NCI-H524 (cell line): ENCODE data around the gene CHPT1.
A peak's percentile ranks its signal among the peaks of the same experiment; 100 is the strongest.

ENCODE experiments used
- DNase-seq, 2 experiments: peaks; one replicate each; lab custom pipeline; 2025; lab: John Stamatoyannopoulos, UW

CHPT1 gene

DNA sequence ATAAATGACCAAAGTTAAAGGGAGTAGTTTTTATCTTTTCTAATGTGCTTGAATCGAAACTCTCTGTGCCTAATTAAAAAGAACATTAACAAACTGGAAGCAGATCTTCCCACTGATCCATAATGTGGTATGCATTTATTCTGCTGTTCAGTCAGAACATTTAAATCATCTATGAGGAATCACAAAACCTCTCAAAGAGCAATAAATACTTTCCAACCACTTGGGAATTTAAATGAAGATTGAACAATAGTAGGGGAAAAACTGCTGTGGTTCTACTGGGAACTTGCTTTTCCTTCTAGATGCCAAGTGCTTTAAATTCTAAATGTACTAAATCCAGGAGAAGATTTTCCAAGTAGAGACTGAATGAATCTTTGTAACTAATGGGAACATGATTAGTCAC is 12.3 kb upstream of the CHPT1 start:
- no peak for DNase-seq

DNA sequence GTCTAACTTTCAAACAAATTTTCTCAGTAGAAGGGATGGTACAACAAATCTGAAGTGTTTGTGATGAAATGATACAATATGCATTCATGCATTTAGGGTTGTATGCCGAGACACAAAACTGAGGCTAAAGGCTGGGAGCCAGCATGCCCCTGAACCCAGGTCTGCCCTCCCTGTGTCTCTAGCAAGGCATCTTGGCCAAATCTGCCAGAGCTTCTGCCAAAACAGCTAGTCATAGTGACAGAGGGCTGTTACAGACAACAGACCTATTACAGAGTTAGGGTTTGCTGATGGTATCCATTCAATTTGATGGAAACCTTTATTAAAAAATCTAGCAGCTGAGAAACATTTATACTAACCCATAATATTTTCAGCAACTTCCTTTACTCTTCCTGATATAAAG is 11.3 kb upstream of the CHPT1 start:
- no peak for DNase-seq

DNA sequence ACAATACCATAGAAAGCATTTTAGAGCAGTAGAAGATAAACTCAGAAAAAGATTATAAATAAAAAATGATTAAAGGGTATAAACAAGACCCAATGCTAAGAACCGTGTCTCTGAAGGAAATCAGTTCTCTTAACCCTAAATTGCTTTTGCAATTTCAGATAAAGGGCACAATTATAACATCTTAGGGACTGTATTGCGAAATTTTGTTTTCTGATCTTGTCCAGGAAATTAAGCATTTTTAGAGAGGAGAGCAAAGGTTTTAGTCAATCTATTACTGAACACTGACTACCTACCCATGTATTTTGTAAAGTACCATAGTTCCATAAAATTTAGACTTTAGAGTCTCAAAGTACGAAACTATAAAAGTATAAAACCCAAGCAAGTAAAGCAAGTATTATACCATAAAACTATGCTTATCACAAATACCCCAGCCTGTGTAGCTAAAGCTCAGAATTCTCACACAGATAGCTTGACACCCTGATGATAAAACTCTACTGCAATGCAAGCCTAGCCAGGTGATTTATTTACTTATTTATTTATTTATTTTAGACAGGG is 6.8 kb upstream of the CHPT1 start:
- DNase-seq = no peak

DNA sequence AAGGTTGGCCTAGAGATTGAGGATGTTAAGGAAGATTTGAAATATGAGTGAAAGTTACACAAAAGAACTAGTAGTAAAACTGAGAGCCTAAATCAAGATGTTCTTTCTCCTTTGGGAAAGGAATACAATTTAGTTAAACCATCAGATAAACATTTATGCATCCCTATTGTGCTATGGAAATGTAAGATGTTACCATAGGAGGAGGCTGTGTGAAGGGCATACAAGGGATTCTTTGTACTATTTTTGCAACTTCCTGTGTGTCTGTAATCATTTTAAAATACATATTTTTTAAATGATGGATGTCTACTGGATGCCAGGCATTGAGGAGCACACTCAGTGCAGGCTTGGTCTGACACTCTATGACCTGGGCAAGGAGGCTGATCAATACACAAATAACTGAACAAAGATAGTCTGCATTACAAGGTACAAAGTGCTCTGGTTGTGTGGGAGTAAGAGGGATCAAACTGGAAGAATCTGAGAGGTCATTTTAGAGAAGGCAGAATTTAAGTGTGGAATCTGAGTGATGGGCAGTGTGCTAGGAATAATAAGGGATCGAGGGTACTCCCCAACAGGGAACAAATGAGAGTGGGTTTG is 5.8 kb upstream of the CHPT1 start:
- DNase-seq = no peak

DNA sequence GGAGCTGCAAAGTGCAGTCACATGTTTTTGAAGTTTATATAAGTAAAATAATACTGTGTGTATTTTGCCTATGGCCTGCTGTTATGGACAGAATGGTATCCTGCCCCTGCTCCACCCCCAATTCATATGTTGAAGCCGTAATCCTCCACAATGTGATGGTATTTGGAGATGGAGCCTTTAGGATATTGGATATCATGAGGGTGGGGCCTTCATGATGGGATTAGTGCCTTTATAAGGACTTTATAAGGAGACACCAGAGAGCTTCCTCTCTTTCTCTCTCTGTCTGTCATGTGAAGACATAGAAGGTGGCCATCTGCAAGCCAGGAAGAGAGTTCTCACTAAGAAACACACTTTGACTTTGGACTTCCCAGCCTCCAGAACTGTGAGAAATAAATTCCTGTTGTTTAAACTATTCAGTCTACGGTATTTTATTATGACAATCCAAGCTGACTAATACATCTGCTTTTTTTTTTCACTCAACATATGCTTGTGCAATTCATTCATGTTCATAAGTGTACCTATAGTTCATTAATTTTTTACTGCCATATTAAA is 3.1 kb upstream of the CHPT1 start:
- DNase-seq = no peak

DNA sequence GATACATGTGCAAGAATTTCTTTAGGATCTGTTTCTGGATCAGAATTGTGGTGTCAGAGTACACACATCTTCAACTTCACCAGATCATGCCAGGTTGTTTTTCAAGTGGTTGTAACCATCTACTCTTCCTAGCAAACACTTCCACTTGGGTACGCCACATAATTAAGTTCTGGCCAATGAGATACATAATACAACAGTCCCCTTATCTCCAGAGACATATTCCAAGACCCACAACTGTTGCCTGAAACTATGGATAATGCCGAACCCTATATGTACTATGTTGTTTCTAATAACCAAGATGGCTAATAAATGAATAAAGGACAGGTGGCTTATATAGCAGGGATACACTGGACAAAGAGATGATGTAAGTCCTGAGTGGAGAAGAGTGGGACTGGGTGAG is 2.5 kb upstream of the CHPT1 start:
- DNase-seq = no peak

DNA sequence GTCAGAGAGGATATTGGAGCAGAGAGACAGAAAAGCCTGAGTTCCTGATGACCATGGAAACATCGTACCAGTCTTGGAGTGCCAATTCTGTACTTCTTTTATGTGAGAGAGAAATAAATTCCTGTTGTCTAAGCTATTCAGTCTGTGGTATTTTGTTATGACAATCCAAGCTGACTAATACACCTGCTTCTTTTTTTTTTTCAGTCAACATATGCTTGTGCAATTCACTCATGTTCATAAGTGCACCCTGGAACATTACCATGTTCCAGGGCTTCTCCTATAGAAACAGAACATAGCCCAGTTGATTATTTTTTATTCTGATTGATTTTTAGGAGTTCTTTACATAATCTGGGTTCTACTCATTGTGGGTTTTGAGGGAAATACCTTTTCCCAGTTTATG is 1.7 kb upstream of the CHPT1 start:
- no peak for DNase-seq

DNA sequence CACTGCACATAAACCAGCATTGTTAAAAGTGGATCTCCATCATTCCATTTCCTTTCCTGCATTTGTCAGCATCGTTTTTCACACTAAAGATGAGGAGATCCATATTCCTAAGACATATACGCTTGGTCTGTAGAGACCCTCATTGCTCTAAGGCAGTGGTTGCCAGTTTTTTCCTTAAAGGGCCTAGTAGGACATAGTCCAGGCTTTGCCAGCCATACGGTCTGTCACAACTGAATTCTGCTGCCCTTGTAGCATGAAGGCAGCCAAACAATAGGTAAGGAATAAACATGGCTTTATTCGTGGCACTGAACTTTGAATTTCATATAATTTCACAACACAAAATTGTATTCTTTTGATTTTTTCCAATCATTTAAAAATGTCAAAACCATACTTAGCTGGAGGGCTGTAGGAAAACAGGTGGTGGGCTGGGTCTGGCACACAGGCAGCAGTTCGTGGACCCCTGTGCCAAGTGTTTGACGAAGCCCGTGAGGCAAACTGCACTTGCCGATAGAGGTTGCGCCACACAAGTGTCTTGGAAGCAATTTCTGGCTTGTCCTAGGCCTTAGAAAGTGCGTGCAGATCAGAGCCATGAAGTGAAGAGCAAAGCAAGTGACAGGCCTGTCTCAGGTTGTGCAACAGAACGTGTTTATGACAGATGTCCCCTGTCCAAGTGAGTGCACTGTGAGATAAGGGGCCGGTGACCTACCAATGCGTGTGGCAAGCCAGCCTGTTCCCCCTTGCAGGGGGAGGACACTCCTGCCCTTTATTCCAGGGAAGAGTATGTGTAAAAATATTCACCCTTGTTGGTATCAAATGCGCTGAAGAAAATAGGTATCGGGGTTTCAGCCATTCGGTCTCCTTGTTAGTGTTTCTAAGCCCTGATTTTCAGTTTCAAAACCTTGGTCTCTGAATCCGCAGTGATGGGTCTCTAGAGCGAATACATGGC is 916 bp upstream of the CHPT1 start:
- peak; percentile 24 to 65 for DNase-seq

DNA sequence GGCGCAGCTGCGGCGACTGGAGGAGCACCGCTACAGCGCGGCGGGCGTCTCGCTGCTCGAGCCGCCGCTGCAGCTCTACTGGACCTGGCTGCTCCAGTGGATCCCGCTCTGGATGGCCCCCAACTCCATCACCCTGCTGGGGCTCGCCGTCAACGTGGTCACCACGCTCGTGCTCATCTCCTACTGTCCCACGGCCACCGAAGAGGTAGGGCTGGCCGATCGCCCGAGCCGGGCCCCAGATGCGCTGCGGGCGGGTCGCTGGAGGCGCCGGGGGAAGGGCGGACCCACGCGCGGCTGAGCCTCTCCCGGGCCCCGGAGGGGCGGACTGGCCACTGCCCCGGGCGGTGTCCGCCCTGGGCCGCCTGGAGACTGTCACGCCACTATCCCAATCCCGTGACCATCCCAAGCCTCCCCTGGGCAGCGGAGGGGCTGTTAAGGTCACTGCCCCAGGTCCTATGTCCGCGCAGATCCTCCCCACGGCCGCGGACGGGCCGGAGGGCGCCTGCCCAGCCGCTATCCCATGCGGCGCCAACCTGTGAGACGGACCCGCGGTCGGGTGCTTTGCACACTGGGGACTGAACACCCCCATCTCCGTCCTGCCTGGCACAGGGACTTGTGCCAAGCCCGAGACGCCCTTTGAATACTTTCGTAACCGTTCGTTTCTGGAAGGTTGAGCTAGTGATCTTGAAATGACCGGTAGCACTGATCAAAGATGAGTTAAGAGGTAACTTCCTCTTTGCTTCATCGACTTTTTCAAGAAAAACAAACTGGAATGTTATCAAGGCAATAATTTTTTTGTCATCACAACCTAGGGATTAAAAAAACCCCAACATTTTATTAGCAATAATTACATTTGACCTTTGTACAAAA is 725 bp downstream of the CHPT1 start:
- peak in 1 of 2 experiments; percentile 34 for DNase-seq

DNA sequence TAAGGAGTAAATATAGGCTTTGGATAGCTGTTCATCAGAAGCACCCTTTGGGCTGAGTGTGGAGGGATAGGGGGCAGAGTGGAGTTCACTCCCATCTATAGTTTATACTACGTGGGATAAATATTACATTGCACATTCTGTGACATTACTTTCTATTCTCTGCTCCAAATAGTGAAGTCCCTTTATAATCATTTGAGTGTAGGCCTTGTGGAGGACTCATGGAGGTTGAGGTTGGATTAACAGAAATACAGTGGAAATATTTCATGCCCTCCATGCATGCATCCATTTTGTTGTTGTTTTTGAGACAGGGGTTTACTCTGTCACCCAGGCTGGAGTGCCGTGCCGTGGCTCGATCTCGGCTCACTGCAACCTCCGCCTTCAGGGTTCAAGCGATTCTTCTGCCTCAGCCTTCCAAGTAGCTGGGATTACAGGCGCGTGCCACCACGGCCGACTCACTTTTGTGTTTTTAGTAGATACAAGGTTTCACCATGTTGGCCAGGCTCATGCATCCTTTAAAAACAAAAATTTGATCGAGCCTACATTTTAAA is 1.4 kb downstream of the CHPT1 start:
- no peak for DNase-seq

DNA sequence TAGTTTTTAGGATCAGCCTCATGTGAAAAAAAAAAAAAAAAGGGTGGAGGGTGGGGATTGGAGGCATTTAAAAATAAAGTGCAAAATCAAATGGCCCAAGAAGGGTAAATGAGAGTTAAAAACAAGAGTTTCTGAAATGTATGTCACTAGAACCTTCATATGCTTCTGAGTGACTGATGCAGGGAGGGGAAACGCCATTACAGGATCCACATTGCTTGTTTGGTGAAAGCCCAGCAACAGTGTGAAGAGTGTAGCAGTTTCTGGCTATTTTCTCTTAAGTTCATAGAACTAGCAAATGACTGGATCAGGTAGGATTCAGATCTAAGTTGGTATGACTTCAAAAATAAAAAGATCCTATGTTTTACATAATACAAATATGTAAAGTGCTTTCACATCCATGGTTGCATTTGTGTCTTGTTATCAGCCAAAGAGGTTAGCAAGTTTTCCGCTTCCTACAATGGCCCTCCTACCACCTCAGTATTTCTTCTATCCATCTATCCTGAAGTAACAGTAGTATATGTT is 2.9 kb downstream of the CHPT1 start:
- DNase-seq = no peak

DNA sequence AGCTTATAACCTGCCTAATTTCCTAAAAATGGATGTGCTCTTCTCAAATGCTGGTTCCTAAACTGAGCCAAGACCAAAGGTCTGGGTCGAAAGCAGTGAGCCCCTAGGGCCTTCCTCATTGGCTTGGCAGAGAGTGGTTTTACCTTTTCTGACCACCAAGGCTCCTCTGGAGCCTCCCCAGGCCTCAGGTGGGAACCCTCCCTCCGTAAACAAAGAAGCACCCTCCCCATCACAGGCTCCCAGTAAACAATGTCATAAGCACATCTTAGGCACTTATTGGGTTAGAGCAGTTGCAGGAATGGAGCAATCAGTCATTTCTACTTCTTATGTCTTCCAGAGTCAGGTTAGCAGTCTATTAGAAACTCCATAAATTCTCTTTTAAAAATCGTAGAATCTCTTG is 6.0 kb downstream of the CHPT1 start:
- DNase-seq = no peak

DNA sequence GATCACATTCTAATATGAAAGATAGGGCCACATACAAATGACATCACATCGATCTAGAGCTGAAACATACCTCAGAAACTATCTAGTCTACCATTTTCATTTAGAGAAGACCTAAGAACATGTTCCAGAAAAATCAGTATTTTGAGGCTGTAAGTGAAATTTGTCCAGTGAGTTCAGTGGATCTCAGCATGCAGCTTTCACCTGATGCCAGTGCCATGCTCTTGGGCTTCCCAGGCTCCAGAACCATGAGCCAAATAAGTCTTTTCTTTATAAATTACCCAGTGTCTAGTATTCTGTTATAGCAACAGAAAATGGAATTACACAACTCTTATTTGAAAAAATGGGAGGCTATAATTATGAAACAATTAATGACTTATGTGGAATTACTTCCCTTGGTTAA is 9.0 kb downstream of the CHPT1 start:
- no peak for DNase-seq

DNA sequence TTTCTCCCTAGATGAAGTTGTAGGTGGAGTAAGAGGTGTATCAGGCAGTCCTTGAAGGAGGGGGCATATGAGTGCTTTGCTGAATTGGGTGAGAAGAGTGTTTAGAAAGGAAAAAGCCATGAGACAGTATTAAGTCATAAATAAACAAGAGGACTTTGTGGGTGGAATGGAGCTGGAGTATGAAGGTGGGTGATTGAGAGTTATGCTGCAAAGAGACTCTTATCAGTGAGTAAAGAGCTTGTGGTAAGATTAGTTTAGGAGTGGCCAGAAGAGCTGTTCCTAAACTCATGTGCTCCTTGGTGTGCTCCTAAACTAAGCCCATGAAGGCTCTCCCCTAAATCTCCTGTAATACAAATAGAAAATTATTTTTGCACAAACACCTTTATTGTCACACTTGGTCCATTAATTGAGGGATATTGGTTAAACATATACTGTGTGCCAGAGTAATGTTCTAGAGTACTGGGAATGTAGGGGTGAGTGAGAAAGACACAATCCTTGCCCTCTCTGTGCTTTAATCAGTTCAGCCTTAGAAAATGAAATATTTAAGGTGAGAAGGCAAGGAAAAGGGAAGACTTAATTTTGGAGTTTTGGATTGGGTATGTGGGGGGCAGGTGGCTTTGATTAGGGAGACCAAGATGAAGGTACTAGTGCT is 9.8 kb downstream of the CHPT1 start:
- DNase-seq = no peak

DNA sequence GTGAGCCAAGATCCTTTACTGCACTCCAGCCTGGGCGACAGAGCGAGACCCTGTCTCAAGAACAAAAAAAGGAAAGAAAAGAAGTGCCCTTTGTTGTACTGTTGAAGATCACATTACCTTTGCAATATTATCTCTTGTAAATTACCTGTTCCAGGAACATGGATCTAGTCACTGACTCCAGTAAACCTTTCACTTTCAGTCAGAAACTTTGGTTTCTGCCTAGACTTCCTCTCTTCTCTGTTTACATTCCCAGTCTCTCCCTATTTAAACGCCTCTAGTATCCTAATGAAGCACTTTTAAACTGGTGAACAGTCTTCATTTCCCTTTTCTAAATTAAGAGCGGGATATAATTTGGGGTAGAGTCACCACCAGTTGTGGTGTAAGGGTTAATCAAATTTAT is 12.8 kb downstream of the CHPT1 start:
- DNase-seq = no peak

DNA sequence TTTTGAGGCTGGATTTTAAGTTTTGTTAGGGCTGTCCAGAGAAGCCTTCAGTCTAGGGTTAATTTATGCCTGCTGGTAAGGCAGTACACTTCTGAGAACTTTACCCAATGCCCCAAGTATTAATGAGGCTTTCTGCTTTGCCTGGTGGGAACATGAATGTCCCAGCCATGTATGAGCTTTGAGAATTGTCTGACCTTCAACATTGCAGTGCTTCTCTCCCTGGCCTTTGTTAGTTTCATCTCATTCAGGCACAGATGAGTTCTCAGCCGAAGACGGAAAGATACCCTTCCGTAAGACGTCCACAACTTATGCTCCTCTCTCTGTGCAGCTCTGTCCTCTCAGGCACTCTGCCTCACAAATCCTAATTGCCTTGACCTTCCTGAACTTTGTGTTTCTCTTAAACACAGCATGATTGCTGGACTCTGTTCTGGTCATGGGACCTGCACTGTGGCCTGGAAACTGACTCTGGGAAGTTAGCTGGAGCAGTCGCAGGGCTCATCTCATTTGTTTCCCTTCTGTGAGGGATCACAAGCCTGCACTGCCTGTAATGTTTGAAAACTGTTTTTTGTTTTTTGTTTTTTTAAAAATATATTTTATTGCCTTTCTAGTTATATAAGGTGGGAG is 15.7 kb downstream of the CHPT1 start:
- DNase-seq = no peak

DNA sequence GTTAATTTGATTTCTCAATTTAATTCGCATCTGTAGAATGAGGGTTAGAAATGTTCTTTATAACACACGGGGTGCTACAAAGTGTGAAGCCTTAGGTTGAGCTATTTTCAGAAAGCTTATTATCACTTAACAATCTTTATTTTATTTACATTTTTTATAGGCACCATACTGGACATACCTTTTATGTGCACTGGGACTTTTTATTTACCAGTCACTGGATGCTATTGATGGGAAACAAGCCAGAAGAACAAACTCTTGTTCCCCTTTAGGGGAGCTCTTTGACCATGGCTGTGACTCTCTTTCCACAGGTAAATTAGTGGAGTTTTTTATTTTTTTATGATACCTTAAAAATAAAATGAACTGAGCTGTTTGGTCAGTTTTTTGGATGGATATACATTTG is 16.5 kb downstream of the CHPT1 start:
- DNase-seq = no peak

DNA sequence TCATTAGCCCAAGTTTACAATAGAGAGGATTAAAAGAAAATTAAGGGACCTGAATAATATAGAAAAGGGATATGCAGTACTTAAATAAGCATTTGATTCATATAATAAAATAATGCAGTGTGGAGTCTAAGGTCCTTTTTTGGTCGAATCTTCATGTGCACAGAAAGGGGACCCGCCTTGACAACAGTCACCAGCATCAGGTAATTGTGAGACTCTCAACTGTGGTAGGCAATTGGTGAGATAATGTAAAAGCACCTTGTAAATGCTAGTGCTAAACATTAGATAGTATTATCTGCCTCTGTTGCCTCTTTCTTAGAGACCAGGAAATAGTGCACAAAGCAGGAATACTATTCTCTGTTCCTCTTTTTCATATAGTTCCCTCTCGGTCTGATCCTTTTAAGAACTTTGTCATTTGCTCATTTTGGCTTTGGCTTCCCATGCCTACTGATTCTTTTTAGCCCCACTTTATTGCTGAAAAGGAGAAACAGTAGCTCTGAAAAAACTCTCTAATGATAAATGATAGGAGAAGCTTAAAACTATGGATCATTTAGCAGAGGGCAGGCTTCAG is 17.5 kb downstream of the CHPT1 start:
- DNase-seq = no peak

DNA sequence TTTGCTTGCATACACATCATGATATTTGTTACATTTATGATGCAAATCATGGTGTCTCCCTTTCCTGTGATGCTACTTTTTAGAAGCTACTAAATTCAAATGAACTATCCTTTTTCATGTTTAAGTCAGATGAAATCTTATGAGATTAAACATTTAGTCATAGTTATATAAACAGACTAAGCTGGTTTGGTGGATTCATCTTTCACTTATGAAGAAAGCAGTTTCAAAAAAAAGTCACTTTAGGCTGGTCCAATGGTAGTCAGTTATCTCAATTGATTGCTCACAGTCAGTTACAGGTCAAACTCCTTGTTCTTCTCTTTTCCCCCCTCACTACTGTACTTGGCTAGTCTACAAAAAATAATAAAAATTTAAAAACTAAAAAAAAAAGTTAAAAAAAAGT is 22.1 kb downstream of the CHPT1 start:
- no peak for DNase-seq

DNA sequence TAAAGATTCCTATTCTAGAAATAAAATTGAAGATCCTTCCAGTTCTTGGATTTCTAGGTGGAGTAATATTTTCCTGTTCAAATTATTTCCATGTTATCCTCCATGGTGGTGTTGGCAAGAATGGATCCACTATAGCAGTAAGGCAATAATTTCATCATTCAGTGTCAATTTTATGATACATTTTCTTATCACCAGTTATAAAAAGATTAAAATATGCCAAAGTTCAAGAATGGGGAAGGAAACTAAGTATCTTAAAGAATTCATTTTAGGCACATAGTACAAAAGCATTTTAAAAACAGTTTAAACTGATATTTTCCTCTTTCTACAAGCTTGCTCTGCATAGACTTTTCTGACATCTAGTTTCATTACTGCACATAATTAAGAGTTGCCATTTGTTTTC is 22.7 kb downstream of the CHPT1 start:
- DNase-seq = no peak
